Ectodermal cell (in vitro differentiated cells): Measurements from ENCODE around the gene FCN1.
A peak's percentile ranks its signal among the peaks of the same experiment; 100 is the strongest.

Experiments used
- H3K27ac ChIP-seq: 2 replicates; pipeline ENCODE4 v1.7.0; 2013; ENCODE audit warnings: mild to moderate bottlenecking, low read depth, low read length; ENCODE audit not compliant: insufficient read depth, poor library complexity, severe bottlenecking
- H3K27me3 ChIP-seq: 2 replicates; pipeline ENCODE4 v1.7.0; 2013; ENCODE audit warnings: mild to moderate bottlenecking, low read length; ENCODE audit not compliant: insufficient read depth, control insufficient read depth, poor library complexity, severe bottlenecking
- H3K36me3 ChIP-seq: one replicate; pipeline ENCODE4 v1.7.0; 2013; ENCODE audit warnings: low read length; ENCODE audit not compliant: control insufficient read depth, insufficient read depth
- H3K4me1 ChIP-seq: one replicate; pipeline ENCODE4 v1.7.0; 2013; ENCODE audit warnings: low read length; ENCODE audit not compliant: control insufficient read depth, insufficient read depth
- H3K4me3 ChIP-seq: 2 replicates; pipeline ENCODE4 v1.7.0; 2013; ENCODE audit warnings: low read depth, low read length, control low read depth; ENCODE audit not compliant: insufficient read depth
- H3K9me3 ChIP-seq: 2 replicates; pipeline ENCODE4 v1.7.0; 2013; ENCODE audit warnings: mild to moderate bottlenecking, low read length, moderate library complexity; ENCODE audit not compliant: control insufficient read depth
- WGBS, 2 experiments: methylation state at CpG; one replicate each; pipeline ENCODE4 v1.1.7; 2013; ENCODE audit warnings: missing lambda C conversion rate in 2 of 2; 5-methylcytosine and 5-hydroxymethylcytosine counted together

Gene FCN1

DNA sequence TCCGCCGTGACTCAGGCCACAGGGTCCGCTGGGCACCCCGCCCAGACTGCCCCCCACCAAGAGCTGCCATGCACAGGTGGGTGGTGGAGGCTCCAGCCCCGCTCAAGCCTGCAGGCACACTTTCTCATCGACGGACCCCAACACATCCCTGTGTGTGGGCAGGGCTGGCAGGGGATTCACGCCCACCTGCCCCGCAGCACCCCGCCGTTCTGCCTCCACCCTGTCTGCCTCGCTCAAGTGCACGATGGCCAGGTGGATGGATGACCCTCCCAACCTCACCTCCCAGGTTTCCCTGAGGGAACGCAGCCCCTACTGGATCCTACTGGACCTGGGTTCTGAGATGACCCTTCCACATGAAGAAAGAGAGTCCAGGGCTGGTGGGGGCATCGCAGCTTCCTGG, 26.1 kb upstream of the FCN1 start:
- Histone ChIP-seq H3K9me3 (no peaks in the 10 kb centered on the region), H3K27me3 (no peaks in the 10 kb centered on the region), H3K27ac (peak overlapping the region; percentile 60), H3K4me3 (no peak overlapping the region), H3K36me3 (no peaks in the 10 kb centered on the region), H3K4me1 (peaks cover 44% of the 10 kb centered on the region)
- WGBS, 2 experiments, result 93 to 96% methylated on average over 15 of the region's 15 CpGs

- H3K4me1 ChIP-seq, result peaks cover 44% of the 10 kb centered on the region
- WGBS, 2 experiments, result 86 to 90% methylated on average over 13 of the region's 13 CpGs
- no peak overlapping the region for H3K27ac ChIP-seq
- H3K4me3 ChIP-seq, result no peak overlapping the region
- H3K9me3 ChIP-seq, result no peaks in the 10 kb centered on the region
- no peaks in the 10 kb centered on the region for H3K27me3 ChIP-seq
- H3K36me3 ChIP-seq, result no peaks in the 10 kb centered on the region
Measured at GRCh38 chr9:134943411-134943810, 25.7 kb upstream of the FCN1 start.

DNA sequence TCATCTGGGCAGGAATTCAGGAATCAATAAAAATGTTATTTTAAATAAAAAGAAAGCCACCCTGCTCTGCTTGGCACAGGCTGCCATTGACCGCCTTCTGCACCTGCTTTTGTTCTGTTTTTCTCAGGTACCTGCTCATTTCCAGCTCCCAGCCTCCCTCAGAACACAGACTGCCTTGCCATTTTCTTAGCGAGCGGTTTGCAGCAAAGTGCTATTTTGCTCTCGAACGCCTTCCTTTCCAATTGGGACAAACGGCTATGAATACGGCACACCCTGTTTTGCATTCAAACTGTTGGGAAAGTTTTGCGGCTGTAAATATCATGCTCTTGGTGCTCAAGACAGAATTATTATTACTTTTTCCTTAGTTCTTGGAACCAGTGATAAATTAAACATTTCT, 25.1 kb upstream of the FCN1 start:
- no peaks in the 10 kb centered on the region for H3K9me3 ChIP-seq
- H3K27ac ChIP-seq, result no peak overlapping the region
- no peaks in the 10 kb centered on the region for H3K27me3 ChIP-seq
- WGBS, 2 experiments, result 82% methylated on average over 8 of the region's 8 CpGs
- peaks cover 50% of the 10 kb centered on the region for H3K4me1 ChIP-seq
- H3K36me3 ChIP-seq, result no peaks in the 10 kb centered on the region
- no peak overlapping the region for H3K4me3 ChIP-seq

GRCh38 chr9:134942011-134942787, 24.5 kb upstream of the FCN1 start:
- Histone ChIP-seq H3K27me3 (no peaks in the 10 kb centered on the region), H3K36me3 (no peaks in the 10 kb centered on the region), H3K4me1 (peaks cover 50% of the 10 kb centered on the region), H3K4me3 (no peak overlapping the region), H3K27ac (no peak overlapping the region), H3K9me3 (no peaks in the 10 kb centered on the region)
- WGBS, 2 experiments, result 83 to 84% methylated on average over 27 of the region's 27 CpGs

- no peak overlapping the region for H3K4me3 ChIP-seq
- H3K36me3 ChIP-seq, result no peaks in the 10 kb centered on the region
- 91 to 92% methylated on average over 27 of the region's 27 CpGs for WGBS, 2 experiments
- peaks cover 58% of the 10 kb centered on the region for H3K4me1 ChIP-seq
- H3K27ac ChIP-seq, result no peak overlapping the region
- no peaks in the 10 kb centered on the region for H3K9me3 ChIP-seq
- no peaks in the 10 kb centered on the region for H3K27me3 ChIP-seq
Measured at GRCh38 chr9:134940236-134941208, 22.8 kb upstream of the FCN1 start.

GRCh38 chr9:134939836-134940235, 22.1 kb upstream of the FCN1 start:
- Histone ChIP-seq H3K27me3 (no peaks in the 10 kb centered on the region), H3K27ac (no peak overlapping the region), H3K4me3 (no peak overlapping the region), H3K4me1 (peaks cover 58% of the 10 kb centered on the region), H3K36me3 (no peaks in the 10 kb centered on the region), H3K9me3 (no peaks in the 10 kb centered on the region)
- 92 to 93% methylated on average over 11 of the region's 11 CpGs for WGBS, 2 experiments

DNA sequence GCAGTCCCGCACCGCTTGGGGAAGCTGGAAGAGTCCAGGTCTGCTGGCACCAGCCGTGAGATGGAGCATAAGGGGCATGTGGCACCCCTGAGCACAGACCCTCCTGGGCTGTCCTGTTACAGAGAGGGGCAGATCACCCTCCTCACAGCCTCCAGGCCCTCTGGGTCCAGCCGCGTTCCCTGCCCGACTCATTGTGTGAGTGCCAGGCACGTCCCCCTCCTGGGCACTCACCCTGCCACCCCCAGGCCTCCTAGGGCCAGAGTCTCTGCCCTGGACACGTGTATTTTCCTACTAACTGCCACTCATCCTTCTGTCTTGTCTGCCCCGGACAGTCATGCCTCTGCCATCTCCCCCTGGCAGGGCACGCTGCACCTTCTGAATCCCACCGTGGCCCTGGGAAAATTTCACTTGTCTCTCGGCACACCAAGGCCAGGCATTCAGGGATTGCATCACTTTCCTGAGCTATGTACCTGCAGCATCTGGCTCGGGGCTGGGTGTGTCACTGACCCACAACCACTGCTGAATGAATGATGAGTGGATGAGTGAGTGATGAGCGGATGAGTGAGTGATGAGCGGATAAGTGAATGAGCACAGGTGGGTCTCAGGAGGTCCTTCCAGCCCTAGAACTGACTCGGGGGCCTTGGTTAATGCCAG, 21.5 kb upstream of the FCN1 start:
- WGBS, 2 experiments, result 87 to 97% methylated on average over 15 to 16 of the region's 16 CpGs
- H3K27me3 ChIP-seq, result no peaks in the 10 kb centered on the region

GRCh38 chr9:134938346-134939079, 20.8 kb upstream of the FCN1 start:
- no peaks in the 10 kb centered on the region for H3K9me3 ChIP-seq
- WGBS, 2 experiments, result 75 to 77% methylated on average over 21 of the region's 21 CpGs
- H3K27ac ChIP-seq, result no peak overlapping the region
- peaks cover 56% of the 10 kb centered on the region for H3K4me1 ChIP-seq
- H3K36me3 ChIP-seq, result no peaks in the 10 kb centered on the region
- H3K4me3 ChIP-seq, result no peak overlapping the region
- H3K27me3 ChIP-seq, result no peaks in the 10 kb centered on the region

More for the DNA sequence above, 21.5 kb upstream of the FCN1 start:
- Histone ChIP-seq H3K36me3 (no peaks in the 10 kb centered on the region), H3K4me1 (peaks cover 56% of the 10 kb centered on the region), H3K9me3 (no peaks in the 10 kb centered on the region), H3K27ac (no peak overlapping the region), H3K4me3 (no peak overlapping the region)

GRCh38 chr9:134937566-134938345, 20.0 kb upstream of the FCN1 start:
- H3K27me3 ChIP-seq, result no peaks in the 10 kb centered on the region
- H3K4me3 ChIP-seq, result no peak overlapping the region
- H3K36me3 ChIP-seq, result no peaks in the 10 kb centered on the region
- H3K4me1 ChIP-seq, result peaks cover 56% of the 10 kb centered on the region
- H3K9me3 ChIP-seq, result no peaks in the 10 kb centered on the region
- no peak overlapping the region for H3K27ac ChIP-seq
- WGBS, 2 experiments, result 83 to 87% methylated on average over 11 of the region's 11 CpGs
